Large intestine (tissue), 3 donors: ENCODE data around the gene PIWIL1. TPM values are rescaled to one million over a fixed set of nuclear protein-coding genes. Genes with fewer than 3 reads are reported as not detected.

Experiments used
- DNase-seq, 2 donors: peaks; one replicate each; pipeline versions ENCODE4 v3.0.0 to v3.0.0-alpha.2; 2013
- H3K27ac ChIP-seq: one replicate; pipeline ENCODE4 v1.5.1; 2013; ENCODE audit warnings: low read length
- H3K27me3 ChIP-seq: 2 replicates; pipeline ENCODE4 v1.6.1; 2013; ENCODE audit warnings: low read length; ENCODE audit not compliant: control insufficient read depth, insufficient read depth
- H3K36me3 ChIP-seq: 2 replicates; pipeline ENCODE4 v1.6.1; 2013; ENCODE audit warnings: low read length; ENCODE audit not compliant: control insufficient read depth, insufficient read depth
- H3K4me1 ChIP-seq: one replicate; pipeline ENCODE4 v1.6.1; 2013; ENCODE audit warnings: low read length; ENCODE audit not compliant: control insufficient read depth, insufficient read depth
- H3K4me3 ChIP-seq: one replicate; pipeline ENCODE4 v1.5.1; 2013; ENCODE audit warnings: low read length
- H3K9me3 ChIP-seq: one replicate; pipeline ENCODE4 v1.6.1; 2013; ENCODE audit warnings: mild to moderate bottlenecking, low read depth, low read length, moderate library complexity; ENCODE audit not compliant: control insufficient read depth
- WGBS: methylation state at CpG from one replicate; pipeline ENCODE4 v1.1.5; 2013; ENCODE audit warnings: low lambda C conversion rate; ENCODE audit not compliant: insufficient coverage; 5-methylcytosine and 5-hydroxymethylcytosine counted together
- polyA plus RNA-seq: library from polyadenylated mRNA; unstranded; fragments of 120-200 nt; gene quantifications from one replicate; pipeline ENCODE4 v1.2.1, GENCODE V29; 2013

PIWIL1 gene
- polyA plus RNA-seq, 1 donor, result 0.19 TPM

- Histone ChIP-seq H3K27ac (no peak overlapping the region), H3K9me3 (no peaks in the 10 kb centered on the region)
- no peak for DNase-seq
Observed at GRCh38 chr12:130398100-130398848, 60.6 kb downstream of the PIWIL1 start.

GRCh38 chr12:130401703-130402102 is 64.0 kb downstream of the PIWIL1 start:
- H3K9me3 ChIP-seq, result no peaks in the 10 kb centered on the region
- H3K27ac ChIP-seq, result no peak overlapping the region
- H3K4me3 ChIP-seq, result no peak overlapping the region
- no peaks in the 10 kb centered on the region for H3K36me3 ChIP-seq
- DNase-seq, result no peak
- no peaks in the 10 kb centered on the region for H3K27me3 ChIP-seq
- H3K4me1 ChIP-seq, result no peaks in the 10 kb centered on the region
- no CpG with 5 or more reads among the region's 6 CpGs for WGBS

More at GRCh38 chr12:130398100-130398848, 60.6 kb downstream of the PIWIL1 start:
- 60% methylated on average over 1 of the region's 12 CpGs for WGBS
- H3K4me3 ChIP-seq, result no peak overlapping the region
- H3K36me3 ChIP-seq, result no peaks in the 10 kb centered on the region
- H3K27me3 ChIP-seq, result no peaks in the 10 kb centered on the region
- no peaks in the 10 kb centered on the region for H3K4me1 ChIP-seq

GRCh38 chr12:130405332-130405731 is 67.6 kb downstream of the PIWIL1 start:
- no CpG with 5 or more reads among the region's 7 CpGs for WGBS
- H3K27me3 ChIP-seq, result no peaks in the 10 kb centered on the region
- DNase-seq, result no peak
- H3K9me3 ChIP-seq, result no peaks in the 10 kb centered on the region
- H3K4me1 ChIP-seq, result no peaks in the 10 kb centered on the region
- no peaks in the 10 kb centered on the region for H3K36me3 ChIP-seq
- no peak overlapping the region for H3K27ac ChIP-seq
- H3K4me3 ChIP-seq, result no peak overlapping the region

- no peak for DNase-seq
- H3K36me3 ChIP-seq, result no peaks in the 10 kb centered on the region
- no peak overlapping the region for H3K4me3 ChIP-seq
- WGBS, result 100% methylated on average over 4 of the region's 8 CpGs
- no peak overlapping the region for H3K27ac ChIP-seq
- H3K4me1 ChIP-seq, result no peaks in the 10 kb centered on the region
- H3K27me3 ChIP-seq, result no peaks in the 10 kb centered on the region
- no peaks in the 10 kb centered on the region for H3K9me3 ChIP-seq
Observed at GRCh38 chr12:130412384-130412783, 74.7 kb downstream of the PIWIL1 start.

GRCh38 chr12:130413909-130414308 is 76.2 kb downstream of the PIWIL1 start:
- DNase-seq, result no peak
- H3K9me3 ChIP-seq, result no peaks in the 10 kb centered on the region
- H3K27ac ChIP-seq, result no peak overlapping the region
- no peaks in the 10 kb centered on the region for H3K27me3 ChIP-seq
- no peak overlapping the region for H3K4me3 ChIP-seq
- no CpG with 5 or more reads among the region's 18 CpGs for WGBS
- H3K4me1 ChIP-seq, result no peaks in the 10 kb centered on the region
- H3K36me3 ChIP-seq, result no peaks in the 10 kb centered on the region

GRCh38 chr12:130414381-130414780 is 76.7 kb downstream of the PIWIL1 start:
- H3K27me3 ChIP-seq, result no peaks in the 10 kb centered on the region
- no peak for DNase-seq
- no peaks in the 10 kb centered on the region for H3K36me3 ChIP-seq
- no peak overlapping the region for H3K4me3 ChIP-seq
- H3K9me3 ChIP-seq, result no peaks in the 10 kb centered on the region
- no peaks in the 10 kb centered on the region for H3K4me1 ChIP-seq
- no peak overlapping the region for H3K27ac ChIP-seq
- WGBS, result no CpG with 5 or more reads among the region's 7 CpGs

GRCh38 chr12:130418251-130418650 is 80.6 kb downstream of the PIWIL1 start:
- DNase-seq, result no peak
- no peaks in the 10 kb centered on the region for H3K27me3 ChIP-seq
- no peak overlapping the region for H3K4me3 ChIP-seq
- no peak overlapping the region for H3K27ac ChIP-seq
- WGBS, result no CpG with 5 or more reads among the region's 3 CpGs
- no peaks in the 10 kb centered on the region for H3K9me3 ChIP-seq
- H3K36me3 ChIP-seq, result no peaks in the 10 kb centered on the region
- H3K4me1 ChIP-seq, result no peaks in the 10 kb centered on the region

- no peaks in the 10 kb centered on the region for H3K27me3 ChIP-seq
- no peaks in the 10 kb centered on the region for H3K4me1 ChIP-seq
- no peak overlapping the region for H3K4me3 ChIP-seq
- DNase-seq, result no peak
- no peaks in the 10 kb centered on the region for H3K36me3 ChIP-seq
- H3K9me3 ChIP-seq, result no peaks in the 10 kb centered on the region
- WGBS, result no CpG with 5 or more reads among the region's 6 CpGs
- H3K27ac ChIP-seq, result no peak overlapping the region
Observed at GRCh38 chr12:130419116-130419515, 81.4 kb downstream of the PIWIL1 start.

- Histone ChIP-seq H3K27me3 (no peaks in the 10 kb centered on the region), H3K4me1 (no peaks in the 10 kb centered on the region), H3K36me3 (no peaks in the 10 kb centered on the region), H3K27ac (no peak overlapping the region), H3K9me3 (no peaks in the 10 kb centered on the region), H3K4me3 (no peak overlapping the region)
- no CpG with 5 or more reads among the region's 4 CpGs for WGBS
- no peak for DNase-seq
Observed at GRCh38 chr12:130420071-130420470, 82.4 kb downstream of the PIWIL1 start.

GRCh38 chr12:130421896-130422295 is 84.2 kb downstream of the PIWIL1 start:
- no peak overlapping the region for H3K4me3 ChIP-seq
- no peak for DNase-seq
- no peaks in the 10 kb centered on the region for H3K36me3 ChIP-seq
- no peak overlapping the region for H3K27ac ChIP-seq
- 83% methylated on average over 1 of the region's 6 CpGs for WGBS
- H3K9me3 ChIP-seq, result no peaks in the 10 kb centered on the region
- H3K4me1 ChIP-seq, result no peaks in the 10 kb centered on the region
- no peaks in the 10 kb centered on the region for H3K27me3 ChIP-seq
